HG03354 (cell line): ENCODE data around the gene BEND3.
"Not testable (repeated sequence)": the region's sequence is repeated elsewhere in the genome, so short reads cannot be mapped to it uniquely, and the experiment has no call there.

Experiments
- ATAC-seq: cut with Tn5 transposase; IDR thresholded peaks from one replicate; pipeline ENCODE4 v1.9.1; 2021; ENCODE audit warnings: mild to moderate bottlenecking; ENCODE audit not compliant: unreplicated experiment, poor library complexity, severe bottlenecking

The BEND3 gene

GRCh38 chr6:107059606-107060005, 55.7 kb downstream of the BEND3 start:
- ATAC-seq = no peak

GRCh38 chr6:107057679-107058078, 57.6 kb downstream of the BEND3 start:
- no peak for ATAC-seq

GRCh38 chr6:107056796-107057195, 58.5 kb downstream of the BEND3 start:
- ATAC-seq = no peak

- ATAC-seq = no peak
These were observed 67.5 kb downstream of the BEND3 start for GRCh38 chr6:107047807-107048206.

GRCh38 chr6:107045826-107046675, 69.3 kb downstream of the BEND3 start:
- ATAC-seq = no peak

- no peak for ATAC-seq
These were observed 82.2 kb downstream of the BEND3 start for GRCh38 chr6:107033126-107033525.

- no peak for ATAC-seq
These were observed 83.3 kb downstream of the BEND3 start for GRCh38 chr6:107032051-107032450.

GRCh38 chr6:107030151-107030550, 85.2 kb downstream of the BEND3 start:
- no peak for ATAC-seq

GRCh38 chr6:107026965-107027364, 88.3 kb downstream of the BEND3 start:
- no peak for ATAC-seq

GRCh38 chr6:107021446-107022185, 93.7 kb downstream of the BEND3 start:
- no peak for ATAC-seq

GRCh38 chr6:107020239-107020638, 95.1 kb downstream of the BEND3 start:
- ATAC-seq = no peak

- not testable (repeated sequence) for ATAC-seq
These were observed 95.7 kb downstream of the BEND3 start for GRCh38 chr6:107019628-107020027.

- no peak for ATAC-seq
These were observed 96.3 kb downstream of the BEND3 start for GRCh38 chr6:107019047-107019446.
